Measurements from ENCODE around the gene CTNNBL1.

Gene CTNNBL1

DNA sequence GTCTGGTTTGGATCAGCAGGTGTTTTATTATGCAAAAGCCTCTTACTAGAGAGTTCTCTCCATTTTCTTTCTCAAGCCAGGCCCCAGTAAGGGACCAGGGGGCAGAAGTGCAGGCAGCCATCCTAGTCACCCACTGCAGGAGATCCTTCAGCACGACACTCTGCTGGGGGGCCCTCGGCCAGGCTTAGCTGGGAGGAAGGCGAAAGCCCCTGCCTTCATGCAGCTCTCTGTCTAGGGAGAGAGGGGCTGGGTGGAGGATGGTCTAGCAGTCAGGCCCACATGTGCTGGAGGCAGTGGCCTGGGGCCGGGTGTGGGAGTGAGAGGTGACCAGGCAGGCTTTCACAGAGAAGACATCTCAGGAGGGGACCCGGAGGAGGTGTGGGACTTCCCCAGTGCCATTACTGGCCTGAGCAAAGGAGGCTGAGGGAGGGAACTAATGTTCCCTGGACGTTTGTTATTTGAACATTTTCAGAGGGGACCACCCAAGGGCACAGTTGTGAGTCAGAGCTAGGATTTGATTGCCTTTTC, 175.6 kb downstream of the CTNNBL1 start:
- Mint-ChIP-seq H3K4me1 (no peaks in the 10 kb centered on the region), H3K27me3 (no peaks in the 10 kb centered on the region), H3K9me3 (no peaks in the 10 kb centered on the region), H3K4me3 (no peak overlapping the region), H3K27ac (no peak overlapping the region)
- DNase-seq (no peak), ATAC-seq (no peak)

DNA sequence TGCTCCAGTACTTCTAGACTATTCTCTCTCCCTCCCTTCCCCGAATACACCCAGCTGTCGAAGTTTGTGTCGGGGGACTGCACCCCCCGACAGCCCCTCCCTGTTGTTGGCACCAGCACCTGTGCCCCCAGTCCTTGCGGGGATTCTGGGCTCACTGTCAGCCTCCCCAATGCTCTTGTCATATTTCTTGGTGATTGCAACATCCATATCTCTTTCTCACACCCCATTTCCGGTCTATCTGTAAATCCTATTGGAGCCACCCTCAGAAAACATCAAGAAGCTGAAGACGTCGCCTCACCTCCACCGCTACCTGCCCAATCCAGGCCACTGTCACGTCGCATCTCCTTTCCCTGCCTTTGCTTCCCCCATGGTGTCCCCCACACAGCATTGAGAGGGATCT, 176.5 kb downstream of the CTNNBL1 start:
- H3K9me3 Mint-ChIP-seq: no peaks in the 10 kb centered on the region
- no peak overlapping the region for H3K4me3 Mint-ChIP-seq
- DNase-seq (no peak), ATAC-seq (no peak)
- H3K27me3 Mint-ChIP-seq: no peaks in the 10 kb centered on the region
- H3K27ac Mint-ChIP-seq: peak overlapping the region; percentile 19 to 71
- H3K4me1 Mint-ChIP-seq: no peaks in the 10 kb centered on the region

DNA sequence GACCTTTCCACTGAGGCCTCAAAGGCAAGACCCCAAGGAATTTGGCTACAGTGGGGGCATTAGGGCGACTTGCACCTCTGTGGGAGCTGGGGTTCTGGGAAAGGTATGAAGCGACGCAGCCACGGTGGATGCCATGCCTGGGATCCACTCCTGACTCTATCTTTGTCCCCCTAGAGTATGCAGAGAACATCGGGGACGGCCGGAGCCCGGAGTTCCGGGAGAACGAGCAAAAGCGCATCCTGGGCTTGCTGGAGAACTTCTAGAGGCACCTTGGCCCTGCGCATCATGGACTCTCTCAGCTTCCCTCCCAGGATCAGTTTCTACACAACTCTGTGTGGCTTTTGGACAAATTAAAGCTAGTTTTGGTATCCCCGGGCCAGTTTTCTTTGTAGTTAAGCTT, 177.9 kb downstream of the CTNNBL1 start:
- DNase-seq: no peak
- Mint-ChIP-seq H3K27ac (no peak overlapping the region), H3K4me3 (no peak overlapping the region), H3K27me3 (no peaks in the 10 kb centered on the region), H3K9me3 (no peaks in the 10 kb centered on the region), H3K4me1 (no peaks in the 10 kb centered on the region)
- ATAC-seq: no peak

DNA sequence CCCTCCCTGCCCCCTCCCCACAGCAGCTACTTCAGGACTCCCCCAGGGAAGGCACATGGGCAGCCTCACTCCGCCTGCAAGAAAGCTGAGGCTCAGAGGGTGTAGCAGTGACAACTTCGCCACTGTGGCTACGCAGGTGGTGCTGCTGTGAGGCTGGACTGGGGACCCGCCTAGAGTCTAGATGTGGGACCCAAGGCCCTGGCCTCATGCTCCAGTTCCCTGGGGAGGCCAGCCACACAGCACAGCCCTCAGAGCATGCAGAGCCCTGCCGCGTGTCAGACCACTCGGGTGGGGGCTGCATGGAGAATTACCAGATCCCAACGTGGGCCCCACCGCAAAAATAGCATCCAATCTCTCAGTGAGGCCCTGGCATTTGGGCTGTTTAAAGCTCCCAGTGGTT, 178.3 kb downstream of the CTNNBL1 start:
- Mint-ChIP-seq H3K9me3 (no peaks in the 10 kb centered on the region), H3K4me1 (no peaks in the 10 kb centered on the region), H3K27ac (no peak overlapping the region), H3K4me3 (no peak overlapping the region), H3K27me3 (no peaks in the 10 kb centered on the region)
- ATAC-seq (no peak), DNase-seq (no peak)

DNA sequence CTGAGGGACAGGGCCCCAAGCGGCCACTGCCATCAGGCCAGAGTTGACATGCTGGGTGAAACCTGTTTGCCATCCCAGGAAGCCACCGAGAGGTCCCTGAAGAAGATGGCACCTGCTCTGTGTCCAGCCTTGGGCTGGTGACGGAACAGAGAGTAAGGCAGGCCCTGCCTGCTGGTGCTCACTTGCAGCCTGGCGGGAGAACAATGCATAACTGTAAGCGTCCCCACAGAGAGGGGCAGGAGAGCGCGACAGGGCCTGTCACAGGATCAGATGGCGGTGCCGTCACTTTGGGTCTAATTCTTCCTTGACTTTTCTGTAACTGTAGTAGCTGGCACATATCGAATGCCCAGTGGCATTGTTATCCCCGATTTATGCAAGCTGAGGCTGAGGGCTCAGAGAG, 180.1 kb downstream of the CTNNBL1 start:
- no peak for DNase-seq
- Mint-ChIP-seq H3K9me3 (no peaks in the 10 kb centered on the region), H3K27me3 (no peaks in the 10 kb centered on the region), H3K4me1 (no peaks in the 10 kb centered on the region), H3K4me3 (no peak overlapping the region), H3K27ac (no peak overlapping the region)
- no peak for ATAC-seq

DNA sequence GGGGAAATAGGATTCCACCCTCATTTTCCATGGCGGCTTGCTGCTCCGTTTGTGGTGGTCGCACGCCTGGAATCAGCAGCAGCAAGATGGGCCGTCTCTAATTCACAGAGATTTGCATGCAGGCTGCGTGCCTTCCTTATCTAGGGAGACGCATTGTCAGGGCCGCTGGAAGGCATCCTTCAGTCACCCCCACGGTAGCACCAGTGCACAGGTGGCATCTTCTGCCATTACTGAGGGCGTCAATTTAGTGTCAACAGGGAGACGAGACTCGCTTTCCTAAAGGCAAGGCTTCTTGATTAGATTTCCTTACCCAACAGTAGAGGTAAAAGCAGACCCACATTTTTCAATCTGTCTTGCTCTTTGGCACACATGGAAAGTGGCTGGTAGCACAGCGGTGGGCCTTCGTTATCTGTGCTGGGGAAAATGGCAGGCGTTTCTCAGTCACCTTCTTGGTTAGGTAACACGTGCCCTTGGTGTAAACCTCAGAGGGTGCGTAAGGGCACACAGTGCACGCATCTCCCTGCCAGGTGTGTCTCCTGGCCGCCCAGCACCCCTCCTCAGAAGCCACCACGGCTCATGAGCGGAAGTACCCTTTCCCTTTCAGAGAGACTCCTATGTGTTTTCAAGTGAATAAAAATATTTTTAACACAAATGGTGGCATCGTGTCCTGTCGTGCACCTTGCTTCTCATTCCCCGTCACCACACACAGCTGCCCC, 181.8 kb downstream of the CTNNBL1 start:
- DNase-seq: no peak
- no peaks in the 10 kb centered on the region for H3K4me1 Mint-ChIP-seq
- H3K27me3 Mint-ChIP-seq: no peaks in the 10 kb centered on the region
- no peaks in the 10 kb centered on the region for H3K9me3 Mint-ChIP-seq
- no peak overlapping the region for H3K27ac Mint-ChIP-seq
- ATAC-seq: no peak
- no peak overlapping the region for H3K4me3 Mint-ChIP-seq

DNA sequence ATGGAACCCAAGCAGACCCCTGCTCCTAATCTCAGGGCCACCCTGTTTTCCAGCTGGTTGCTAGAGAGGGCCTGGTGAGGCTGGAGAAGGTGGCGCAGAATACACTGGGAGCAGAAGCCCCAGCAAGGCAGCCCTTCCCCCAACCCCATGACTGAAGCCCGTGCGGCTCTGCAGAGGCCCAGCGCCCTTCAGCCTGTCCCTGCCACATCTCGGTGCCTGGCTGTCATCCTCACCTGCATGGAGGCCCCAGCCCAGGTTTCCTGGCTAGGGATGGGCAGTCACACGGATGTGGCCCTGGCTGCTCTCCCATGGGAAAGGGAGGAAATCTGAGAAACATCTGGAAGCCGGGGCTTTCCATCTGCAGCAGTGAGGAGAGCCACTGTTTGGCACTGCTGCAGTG, 183.0 kb downstream of the CTNNBL1 start:
- no peak for DNase-seq
- Mint-ChIP-seq H3K9me3 (no peaks in the 10 kb centered on the region), H3K4me3 (no peak overlapping the region), H3K27ac (no peak overlapping the region), H3K27me3 (no peaks in the 10 kb centered on the region), H3K4me1 (no peaks in the 10 kb centered on the region)
- no peak for ATAC-seq

DNA sequence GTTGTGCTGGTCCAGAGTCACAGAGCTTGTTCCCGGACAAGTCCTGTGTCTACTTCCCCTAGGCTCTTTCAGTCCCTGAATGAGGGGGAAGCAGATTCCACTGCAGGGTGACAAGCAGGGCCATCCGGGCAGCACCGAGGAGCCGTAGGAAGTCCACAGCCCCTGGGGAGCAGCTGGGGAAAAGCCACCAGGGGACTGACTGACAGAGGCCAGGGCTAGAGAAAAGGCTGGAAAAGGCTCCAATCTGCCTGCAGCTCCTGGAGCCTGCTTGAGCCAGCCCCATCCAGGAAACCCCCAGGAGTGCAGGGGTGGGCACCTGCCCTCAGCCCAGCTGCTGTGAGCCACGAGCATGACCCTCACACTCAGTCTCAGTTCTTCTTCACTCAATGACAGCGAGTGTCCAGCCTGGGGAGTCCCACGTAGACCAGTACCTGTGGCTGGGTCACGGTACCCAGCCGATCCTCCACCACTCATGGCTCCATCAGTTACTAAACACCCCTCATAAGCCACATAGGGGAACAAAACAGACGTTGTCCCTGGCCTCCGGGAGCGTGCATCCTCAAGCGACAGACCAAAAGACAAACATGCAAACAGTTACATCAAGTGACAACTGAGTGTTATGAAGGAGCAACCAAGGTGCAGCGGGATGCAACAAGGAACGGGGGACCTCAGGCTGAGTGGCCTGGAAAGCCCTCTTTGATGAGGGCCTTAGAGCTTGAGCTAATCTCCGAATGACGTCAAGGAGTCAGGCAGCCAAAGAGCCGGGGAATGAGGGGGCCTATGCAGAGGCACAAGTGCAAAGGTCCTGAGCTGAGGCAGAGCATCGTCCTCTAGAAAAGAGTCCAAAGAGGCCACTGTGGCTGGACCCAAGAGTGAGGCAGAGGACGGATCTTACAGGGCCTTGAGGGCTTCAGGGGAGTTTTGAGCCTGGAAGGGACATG, 184.3 kb downstream of the CTNNBL1 start:
- Mint-ChIP-seq H3K27me3 (no peaks in the 10 kb centered on the region), H3K4me3 (no peak overlapping the region), H3K4me1 (no peaks in the 10 kb centered on the region), H3K27ac (peak overlapping the region in 1 of 2 donors; percentile 4), H3K9me3 (no peaks in the 10 kb centered on the region)
- ATAC-seq: no peak
- DNase-seq: no peak

DNA sequence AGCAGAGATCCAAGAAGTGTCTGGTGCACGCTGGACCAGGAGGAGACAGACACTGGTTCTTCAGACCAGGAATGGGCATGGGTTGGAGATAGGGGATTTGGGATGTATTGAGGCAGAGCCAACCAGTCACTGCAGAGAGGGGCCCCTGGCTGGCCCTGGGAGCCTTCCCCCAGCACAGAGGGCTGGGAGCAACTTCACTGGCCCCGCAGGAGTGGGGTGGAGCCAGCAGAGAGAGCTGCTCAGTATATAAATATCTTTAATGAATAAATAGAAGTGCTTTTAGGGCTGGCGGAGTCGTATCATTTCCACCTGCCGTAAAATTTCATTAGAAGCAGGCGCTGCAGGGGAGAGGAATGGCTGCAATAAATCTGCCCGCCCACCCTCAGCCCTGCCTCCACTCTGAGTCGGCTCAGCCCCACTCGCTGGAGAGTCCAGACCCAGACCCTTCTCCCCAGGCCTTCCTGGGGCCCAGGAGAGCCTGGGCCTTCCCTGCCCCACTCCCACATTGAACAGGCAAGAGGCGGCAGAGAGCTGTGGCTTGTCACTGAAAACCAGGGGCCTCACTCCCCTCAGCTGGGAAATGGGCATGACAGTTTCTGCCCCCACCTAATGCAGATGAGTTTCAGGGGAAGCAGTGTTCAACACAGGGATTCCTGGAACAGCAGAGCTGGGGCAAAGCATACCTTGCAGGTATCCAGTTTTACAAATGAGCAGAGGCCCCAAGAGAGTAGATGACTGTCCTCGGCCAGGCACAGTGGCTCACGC, 185.2 kb downstream of the CTNNBL1 start:
- Mint-ChIP-seq H3K27me3 (no peaks in the 10 kb centered on the region), H3K27ac (no peak overlapping the region), H3K4me3 (no peak overlapping the region), H3K4me1 (no peaks in the 10 kb centered on the region), H3K9me3 (no peaks in the 10 kb centered on the region)
- no peak for DNase-seq
- ATAC-seq: no peak

DNA sequence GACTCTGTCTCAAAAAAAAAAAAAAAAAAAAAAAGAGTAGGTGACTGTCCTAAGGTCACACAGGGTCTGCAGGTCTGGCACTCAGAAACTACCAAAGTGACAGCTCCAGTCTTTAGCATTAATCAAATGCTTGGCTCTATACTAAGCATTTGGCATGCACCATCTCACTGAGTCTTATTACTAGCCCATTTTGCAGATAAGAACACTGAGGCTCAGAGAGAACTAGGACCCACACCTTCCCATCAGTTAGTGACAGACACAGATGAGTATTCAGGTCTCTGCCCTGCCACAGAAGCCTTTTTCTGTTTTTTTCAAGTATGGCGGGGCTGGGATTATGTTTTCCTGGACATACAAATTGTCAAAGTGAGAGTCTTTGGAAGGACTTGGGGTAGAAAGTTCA, 186.0 kb downstream of the CTNNBL1 start:
- Mint-ChIP-seq H3K9me3 (no peaks in the 10 kb centered on the region), H3K27me3 (no peaks in the 10 kb centered on the region), H3K4me1 (no peaks in the 10 kb centered on the region), H3K4me3 (no peak overlapping the region), H3K27ac (peak overlapping the region in 1 of 2 donors; percentile 11)
- DNase-seq: no peak
- ATAC-seq: no peak

DNA sequence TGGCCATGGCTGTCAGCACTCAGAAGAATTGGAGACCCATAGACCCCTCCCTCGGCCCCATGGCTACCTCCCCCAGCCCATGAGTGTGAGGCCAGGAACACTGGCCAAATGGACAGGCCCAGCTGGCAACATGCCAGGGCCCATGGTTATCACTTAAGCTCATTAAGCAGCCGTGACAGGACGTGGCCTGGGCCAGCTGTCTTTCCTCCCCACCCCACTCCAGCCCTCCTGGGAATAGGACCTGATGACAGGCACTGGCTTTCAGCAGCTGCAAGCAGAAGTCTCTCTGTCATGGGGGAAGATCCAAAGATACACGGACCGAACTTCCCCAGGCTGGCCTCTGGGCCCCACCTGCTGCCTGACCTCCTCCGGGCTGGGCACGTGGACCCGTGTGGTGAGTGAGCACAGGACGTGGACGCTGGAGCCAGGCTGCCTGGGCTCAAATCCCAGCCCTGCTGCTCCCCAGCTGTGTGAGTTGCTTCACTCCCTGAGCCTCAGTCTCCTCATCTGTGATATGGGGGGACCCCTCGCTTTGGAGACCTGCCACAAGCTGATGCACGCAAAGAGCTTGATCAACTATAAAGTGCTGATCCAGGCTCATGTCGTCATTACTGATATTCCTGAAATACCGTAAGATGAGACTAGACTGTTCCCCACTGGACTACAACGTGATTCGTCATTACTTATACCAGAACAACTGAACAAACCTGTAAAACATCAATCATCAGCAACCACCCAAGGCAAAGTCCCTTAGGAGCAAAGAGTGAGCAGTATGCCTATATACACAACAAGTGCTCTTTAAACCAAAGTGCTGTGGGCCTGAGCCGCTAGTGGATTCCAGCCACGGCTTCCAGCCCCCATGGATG, 187.1 kb downstream of the CTNNBL1 start:
- no peak for ATAC-seq
- Mint-ChIP-seq H3K27me3 (no peaks in the 10 kb centered on the region), H3K9me3 (no peaks in the 10 kb centered on the region), H3K27ac (peak overlapping the region in 1 of 2 donors; percentile 71), H3K4me3 (no peak overlapping the region), H3K4me1 (no peaks in the 10 kb centered on the region)
- DNase-seq: no peak

DNA sequence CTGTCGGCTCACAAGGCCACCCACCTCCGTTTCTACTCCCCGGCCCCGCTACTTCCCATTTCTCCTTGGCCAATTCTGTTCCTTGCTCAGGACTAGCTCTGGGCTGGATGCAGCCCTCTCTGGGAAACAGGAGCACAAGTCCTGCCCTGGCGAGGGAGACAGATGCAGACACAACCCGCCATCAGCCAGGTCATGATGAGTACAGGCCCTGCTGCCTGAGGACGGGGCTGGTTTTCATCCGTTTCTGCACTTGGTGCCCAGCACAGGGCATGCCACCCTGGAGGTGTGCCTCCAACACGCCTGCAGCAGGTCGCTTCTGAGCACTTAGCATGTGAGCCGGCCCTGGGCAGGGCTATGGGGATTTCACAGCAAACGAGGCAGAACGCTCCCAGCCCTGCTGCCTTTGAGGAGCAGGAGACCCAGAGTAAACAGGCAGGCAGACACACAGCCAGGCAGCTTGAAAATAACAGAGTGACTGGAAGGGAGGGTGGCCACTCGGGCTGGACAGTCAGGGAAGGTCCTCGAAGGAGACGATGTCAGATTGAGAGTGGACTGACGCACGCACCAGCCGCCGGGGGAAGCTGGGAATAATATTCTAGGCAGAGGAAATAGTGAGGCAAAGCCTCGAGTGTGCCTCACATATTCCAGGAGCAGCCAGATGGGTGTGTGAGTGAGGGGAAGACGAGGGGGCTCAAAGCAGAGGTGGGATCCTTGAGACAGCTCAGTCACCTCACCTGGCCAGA, 187.9 kb downstream of the CTNNBL1 start:
- H3K4me3 Mint-ChIP-seq: no peak overlapping the region
- H3K27me3 Mint-ChIP-seq: no peaks in the 10 kb centered on the region
- H3K4me1 Mint-ChIP-seq: no peaks in the 10 kb centered on the region
- no peak for DNase-seq
- H3K27ac Mint-ChIP-seq: peak overlapping the region in 1 of 2 donors; percentile 69
- H3K9me3 Mint-ChIP-seq: no peaks in the 10 kb centered on the region
- ATAC-seq: no peak

DNA sequence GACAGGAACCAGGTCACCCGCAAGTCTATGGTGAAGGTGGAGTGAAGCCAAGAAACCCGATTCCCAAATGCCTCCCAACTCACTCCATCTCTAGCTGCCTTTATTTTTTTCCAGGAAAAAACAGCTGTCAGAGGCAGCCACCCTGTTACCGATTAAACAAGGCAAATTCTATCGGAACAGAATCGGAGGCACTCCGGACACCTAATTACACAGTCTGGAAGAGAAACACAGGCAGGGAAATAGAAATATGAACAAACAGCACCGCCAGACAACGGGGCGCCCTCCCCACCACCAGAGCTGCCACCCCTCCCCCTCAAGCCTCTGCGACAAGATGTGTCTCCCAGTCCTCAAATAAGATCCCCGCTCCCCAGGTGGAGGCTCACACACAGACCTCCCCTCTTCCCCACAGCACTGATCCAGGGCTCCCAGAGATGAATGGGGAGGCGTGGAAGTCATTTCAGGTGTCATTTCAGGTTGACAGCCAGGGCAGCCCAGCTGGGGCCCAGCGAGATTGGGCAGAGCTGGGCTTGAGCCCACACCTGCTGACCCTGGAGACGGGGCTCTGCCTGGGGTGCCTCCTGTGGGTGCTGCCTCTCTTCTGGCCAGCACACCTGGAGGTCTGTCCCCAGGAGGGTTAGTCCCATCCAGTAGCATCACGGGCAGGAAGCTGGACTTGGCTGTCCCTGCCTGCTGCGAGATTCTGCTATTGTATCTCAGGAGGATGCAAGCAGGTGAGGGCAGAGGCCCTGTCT, 189.3 kb downstream of the CTNNBL1 start:
- ATAC-seq: no peak
- DNase-seq: no peak
- Mint-ChIP-seq H3K4me3 (no peak overlapping the region), H3K27me3 (peaks cover 6% of the 10 kb centered on the region), H3K4me1 (no peaks in the 10 kb centered on the region), H3K27ac (peak overlapping the region in 1 of 2 donors; percentile 62), H3K9me3 (no peaks in the 10 kb centered on the region)

DNA sequence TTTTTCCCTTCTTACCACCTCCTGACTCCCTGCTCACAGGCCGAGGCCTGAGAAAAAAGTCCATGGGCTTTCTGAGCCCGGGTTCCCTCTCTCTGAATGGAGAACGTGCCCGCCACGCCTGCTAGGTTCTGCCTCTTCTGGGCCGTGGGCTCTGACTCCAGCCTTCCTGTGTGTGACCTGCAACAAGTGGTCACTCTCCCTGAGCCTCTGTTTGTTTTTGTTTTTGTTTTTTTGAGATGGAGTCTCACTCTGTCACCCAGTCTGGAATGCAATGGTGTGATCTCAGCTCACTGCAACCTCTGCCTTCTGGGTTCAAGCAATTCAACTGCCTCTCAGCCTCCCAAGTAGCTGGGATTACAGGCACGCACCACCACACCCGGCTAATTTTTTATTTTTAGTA, 191.2 kb downstream of the CTNNBL1 start:
- no peak overlapping the region for H3K4me3 Mint-ChIP-seq
- no peak overlapping the region for H3K27ac Mint-ChIP-seq
- ATAC-seq (no peak), DNase-seq (no peak)
- no peaks in the 10 kb centered on the region for H3K9me3 Mint-ChIP-seq
- no peaks in the 10 kb centered on the region for H3K4me1 Mint-ChIP-seq
- H3K27me3 Mint-ChIP-seq: peaks cover 6% of the 10 kb centered on the region
